SKM-1 (cell line): ENCODE results near the gene DHODH.
"Not testable (repeated sequence)": the region's sequence is repeated elsewhere in the genome, so short reads cannot be mapped to it uniquely, and the experiment has no call there.

ENCODE experiments used
- DNase-seq: peaks from one replicate; lab custom pipeline; 2025; ENCODE audit not compliant: unreplicated experiment; lab: John Stamatoyannopoulos, UW

Gene DHODH

GRCh38 chr16:72008424-72009216, at the start of gene DHODH:
TSS of gene DHODH (plus strand) at chr16:72008744. CDS start at chr16:72008765, 21 bp downstream.
- peak; percentile 99 for DNase-seq

- peak; percentile 72 for DNase-seq
Measured at GRCh38 chr16:71961066-71962039, 47.2 kb upstream of the DHODH start.

GRCh38 chr16:71963125-71963875, 45.2 kb upstream of the DHODH start:
- DNase-seq, result no peak

- no peak for DNase-seq
Measured at GRCh38 chr16:71965223-71965622, 43.3 kb upstream of the DHODH start.

GRCh38 chr16:71966932-71967331, 41.6 kb upstream of the DHODH start:
- no peak for DNase-seq

- DNase-seq, result no peak
Measured at GRCh38 chr16:71969353-71969752, 39.2 kb upstream of the DHODH start.

- DNase-seq, result no peak
Measured at GRCh38 chr16:71971571-71971970, 37.0 kb upstream of the DHODH start.

- no peak for DNase-seq
Measured at GRCh38 chr16:71972356-71972755, 36.2 kb upstream of the DHODH start.

- no peak for DNase-seq
Measured at GRCh38 chr16:71973001-71973400, 35.5 kb upstream of the DHODH start.

GRCh38 chr16:71974068-71974818, 34.3 kb upstream of the DHODH start:
- DNase-seq, result no peak

- no peak for DNase-seq
Measured at GRCh38 chr16:71985262-71985974, 23.1 kb upstream of the DHODH start.

GRCh38 chr16:71986131-71986530, 22.4 kb upstream of the DHODH start:
- DNase-seq, result no peak

- DNase-seq, result no peak
Measured at GRCh38 chr16:71995038-71995437, 13.5 kb upstream of the DHODH start.

GRCh38 chr16:71997578-71997977, 11.0 kb upstream of the DHODH start:
- not testable (repeated sequence) for DNase-seq

- no peak for DNase-seq
Measured at GRCh38 chr16:72001180-72001874, 7.2 kb upstream of the DHODH start.

GRCh38 chr16:72002619-72003018, 5.9 kb upstream of the DHODH start:
- DNase-seq, result no peak

GRCh38 chr16:72008065-72008423, 500 bp upstream of the DHODH start:
- not testable (repeated sequence) for DNase-seq

- DNase-seq, result no peak
Measured at GRCh38 chr16:72009779-72010178, 1.2 kb downstream of the DHODH start.

- DNase-seq, result no peak
Measured at GRCh38 chr16:72012607-72013006, 4.1 kb downstream of the DHODH start.
